HG02970 (cell line): ENCODE data around the gene RNF121.
"Not testable (repeated sequence)": the region's sequence is repeated elsewhere in the genome, so short reads cannot be mapped to it uniquely, and the experiment has no call there.

Experiments
- ATAC-seq: cut with Tn5 transposase; IDR thresholded peaks from one replicate; pipeline ENCODE4 v1.9.1; 2021; ENCODE audit warnings: mild to moderate bottlenecking, moderate library complexity, moderate number of reproducible peaks; ENCODE audit not compliant: unreplicated experiment, low FRiP score

RNF121 gene

DNA sequence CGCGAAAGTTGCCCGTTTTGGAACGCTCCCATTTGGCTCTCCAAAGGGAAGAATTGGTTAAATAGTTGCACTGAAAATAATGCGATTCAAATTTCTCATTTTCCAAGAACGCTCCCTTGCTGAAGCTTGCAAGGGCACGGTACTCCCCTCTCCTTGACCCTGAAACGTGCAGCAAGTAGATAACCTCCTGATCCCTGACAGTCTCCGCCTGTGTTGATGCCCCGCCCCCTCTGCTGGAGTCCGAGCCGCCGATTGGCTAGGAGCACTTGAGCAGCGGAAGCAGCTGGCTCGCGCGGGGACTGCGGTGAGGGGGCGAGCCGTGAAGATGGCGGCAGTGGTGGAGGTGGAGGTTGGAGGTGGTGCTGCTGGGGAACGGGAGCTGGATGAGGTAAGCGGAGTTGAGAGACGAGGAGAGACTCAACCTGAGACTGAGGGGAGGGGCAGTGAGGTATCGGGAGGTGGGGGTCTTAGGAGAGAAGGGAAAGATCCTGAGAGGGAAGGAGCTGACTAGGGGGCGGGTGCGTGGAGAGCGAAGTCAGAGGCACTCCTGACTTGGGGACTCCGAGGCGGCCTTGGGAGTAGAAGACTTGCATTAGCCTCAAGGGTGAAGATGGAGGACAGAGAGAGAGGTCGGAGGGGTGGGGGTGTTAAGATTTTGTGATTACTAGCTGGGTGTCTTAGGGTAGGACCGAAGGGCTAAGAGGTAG, at the start of gene RNF121:
TSS of gene RNF121 (plus strand) at position 310 of the 707 bp plus-strand sequence. CDS start at position 326, 16 bp downstream.
- ATAC-seq: peak; percentile 71

DNA sequence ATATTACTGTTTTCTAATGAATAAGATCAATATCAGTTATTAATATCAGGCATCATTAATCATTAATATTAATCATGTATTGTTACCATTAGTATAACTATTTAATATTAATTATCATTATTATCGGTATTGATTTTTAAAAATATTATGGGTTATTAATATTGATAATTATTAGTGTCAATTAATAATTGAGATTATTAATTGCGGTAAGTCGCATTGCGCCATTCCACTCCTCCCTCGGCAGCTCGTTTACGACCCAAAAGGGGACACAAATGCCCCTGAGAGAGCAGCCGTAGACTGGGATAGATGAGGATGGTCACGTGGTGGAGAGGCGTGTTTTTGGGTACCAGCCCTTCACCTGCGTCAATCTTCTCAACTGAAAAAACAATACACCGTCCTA, 43.0 kb upstream of the RNF121 start:
- ATAC-seq: not testable (repeated sequence)

DNA sequence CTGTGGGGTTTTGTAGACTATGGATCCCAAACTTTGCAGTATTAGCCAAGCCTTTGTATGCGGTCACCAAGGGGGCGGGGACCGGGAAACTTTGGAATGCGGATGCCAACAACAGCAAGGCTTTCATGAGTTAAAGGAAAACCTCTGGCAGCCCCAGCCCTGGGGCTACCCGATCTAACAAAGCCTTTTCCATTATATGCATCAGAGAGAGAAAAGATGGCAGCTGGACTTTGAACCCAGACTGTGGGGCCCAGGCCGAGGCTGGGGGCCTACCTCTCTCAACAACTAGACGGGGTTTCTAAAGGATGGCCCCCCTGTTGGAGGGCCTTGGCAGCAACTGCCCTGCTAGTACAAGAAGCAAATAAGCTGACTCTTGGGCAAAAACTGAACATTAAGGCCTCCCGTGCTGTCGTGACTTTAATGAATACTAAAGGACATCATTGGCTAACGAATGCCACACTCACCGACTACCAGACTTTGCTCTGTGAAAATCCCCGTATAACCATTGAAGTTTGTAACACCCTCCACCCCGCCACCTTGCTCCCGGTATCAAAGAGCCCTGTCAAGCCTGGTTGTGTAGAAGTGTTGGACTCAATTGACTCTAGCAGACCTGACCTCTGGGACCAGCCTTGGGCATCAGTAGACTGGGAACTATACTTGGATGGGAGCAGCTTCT, 40.4 kb upstream of the RNF121 start:
- not testable (repeated sequence) for ATAC-seq

DNA sequence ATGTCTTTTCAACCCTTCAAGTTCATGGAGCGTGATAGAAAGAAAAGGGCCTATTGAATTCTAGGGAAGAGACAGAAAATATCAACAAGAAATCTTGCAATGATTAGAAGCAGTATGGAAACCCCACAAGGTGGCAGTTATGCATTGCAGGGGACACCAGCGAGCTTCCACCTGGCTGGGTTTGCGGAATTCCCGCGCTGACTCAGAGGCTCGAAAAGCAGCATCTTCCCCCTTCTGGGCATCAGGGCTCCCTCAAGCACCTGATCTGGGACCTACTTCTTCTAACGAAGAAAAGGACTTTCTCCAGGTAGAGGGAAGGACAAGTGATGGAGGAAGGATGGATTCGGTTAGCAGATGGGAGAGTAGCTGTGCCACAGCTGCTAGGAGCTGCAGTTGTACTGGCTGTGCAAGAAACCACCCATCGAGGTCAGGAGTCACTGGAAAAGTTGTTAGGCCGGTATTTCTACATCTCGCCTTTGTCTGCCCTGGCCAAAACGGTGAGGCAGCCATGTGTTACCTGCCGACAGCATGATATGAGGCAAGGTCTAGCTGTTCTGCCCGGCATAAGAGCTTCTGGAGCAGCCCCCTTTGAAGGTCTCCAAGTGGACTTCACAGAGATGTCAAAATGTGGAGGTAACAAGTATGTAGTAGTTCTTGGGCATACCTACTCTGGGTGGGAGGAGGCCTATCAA, 39.5 kb upstream of the RNF121 start:
- ATAC-seq: not testable (repeated sequence)

DNA sequence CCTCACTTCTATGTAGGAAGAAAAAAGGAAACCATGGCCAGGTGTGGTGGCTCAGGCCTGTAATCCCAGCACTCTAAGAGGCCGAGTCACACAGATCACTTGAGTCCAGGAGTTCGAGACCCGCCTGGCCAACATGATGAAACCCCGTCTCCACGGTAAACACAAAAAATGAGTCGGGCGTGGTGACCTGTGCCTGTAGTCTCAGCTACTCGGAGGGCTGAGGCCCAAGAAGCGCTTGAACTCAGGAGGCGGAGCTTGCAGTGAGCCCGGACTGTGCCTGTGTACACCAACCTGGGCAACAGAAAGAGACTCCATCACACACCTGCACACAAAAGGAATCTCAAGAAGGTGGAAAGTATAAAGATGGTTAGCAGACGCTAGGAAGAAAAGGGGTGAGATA, 32.9 kb upstream of the RNF121 start:
- ATAC-seq: no peak

DNA sequence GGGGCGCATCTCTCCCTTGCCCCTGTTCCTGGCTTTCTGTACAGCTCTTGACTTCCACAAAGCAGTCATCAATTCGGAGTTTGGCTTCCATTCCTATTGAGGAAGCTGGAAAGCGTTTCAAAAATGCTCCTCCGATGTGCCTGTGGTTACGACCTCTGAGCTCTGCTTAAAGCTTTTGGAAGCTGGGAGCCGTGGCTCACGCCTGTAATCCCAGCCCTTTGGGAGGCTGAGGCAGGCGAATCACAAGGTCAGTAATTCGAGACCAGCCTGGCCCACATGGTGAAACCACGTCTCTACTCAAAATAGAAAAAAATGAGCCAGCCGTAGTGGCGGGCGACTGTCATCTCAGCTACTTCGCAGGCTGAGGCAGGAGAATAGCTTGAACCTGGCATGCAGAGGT, 27.7 kb upstream of the RNF121 start:
- ATAC-seq: not testable (repeated sequence)

DNA sequence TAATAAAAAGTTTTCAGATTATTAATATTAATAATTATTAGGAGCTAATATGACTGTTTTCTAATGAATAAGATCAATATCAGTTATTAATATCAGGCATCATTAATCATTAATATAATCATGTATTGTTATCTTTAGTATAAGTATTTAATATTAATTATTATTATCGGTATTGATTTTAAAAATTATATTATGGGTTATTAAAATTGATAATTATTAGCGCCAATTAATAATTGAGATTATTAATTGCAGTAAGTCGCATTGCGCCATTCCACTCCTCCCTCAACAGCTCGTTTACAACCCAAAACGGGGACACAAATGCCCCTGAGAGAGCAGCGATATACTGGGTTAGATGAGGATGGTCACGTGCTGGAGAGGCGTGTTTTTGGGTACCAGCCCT, 20.6 kb upstream of the RNF121 start:
- ATAC-seq: no peak

DNA sequence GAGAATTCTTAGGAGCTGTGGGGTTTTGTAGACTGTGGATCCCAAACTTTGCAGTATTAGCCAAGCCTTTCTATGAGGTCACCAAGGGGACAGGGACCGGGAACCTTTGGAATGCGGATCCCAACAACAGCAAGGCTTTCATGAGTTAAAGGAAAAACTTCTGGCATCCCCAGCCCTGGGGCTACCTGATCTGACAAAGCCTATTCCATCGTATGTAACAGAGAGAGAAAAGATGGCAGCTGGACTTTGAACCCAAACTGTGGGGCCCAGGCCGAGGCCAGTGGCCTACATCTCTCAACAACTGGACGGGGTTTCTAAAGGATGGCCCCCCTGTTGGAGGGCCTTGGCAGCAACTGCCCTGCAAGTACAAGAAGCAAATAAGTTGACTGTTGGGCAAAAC, 18.1 kb upstream of the RNF121 start:
- not testable (repeated sequence) for ATAC-seq

DNA sequence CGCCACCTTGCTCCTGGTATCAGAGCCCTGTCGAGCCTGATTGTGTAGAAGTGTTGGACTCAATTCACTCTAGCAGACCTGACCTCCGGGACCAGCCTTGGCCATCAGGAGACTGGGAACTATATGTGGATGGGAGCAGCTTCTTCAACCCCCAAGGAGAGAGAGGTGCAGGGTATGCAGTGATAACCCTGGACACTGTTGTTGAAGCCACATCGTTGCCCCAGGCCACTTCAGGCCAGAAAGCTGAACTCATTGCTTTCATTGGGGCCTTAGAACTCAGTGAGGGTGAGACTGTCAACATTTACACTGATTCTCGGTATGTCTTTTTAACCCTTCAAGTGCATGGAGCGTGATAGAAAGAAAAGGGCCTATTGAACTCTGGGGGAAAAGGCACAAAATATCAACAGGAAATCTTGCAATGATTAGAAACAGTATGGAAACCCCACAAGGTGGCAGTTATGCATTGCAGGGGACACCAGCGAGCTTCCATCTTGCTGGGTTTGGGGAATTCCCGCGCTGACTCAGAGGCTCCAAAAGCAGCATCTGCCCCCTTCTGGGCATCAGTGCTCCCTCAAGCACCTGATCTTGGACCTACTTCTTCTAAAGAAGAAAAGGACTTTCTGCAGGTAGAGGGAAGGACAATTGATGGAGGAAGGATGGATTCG, 17.4 kb upstream of the RNF121 start:
- ATAC-seq: not testable (repeated sequence)

DNA sequence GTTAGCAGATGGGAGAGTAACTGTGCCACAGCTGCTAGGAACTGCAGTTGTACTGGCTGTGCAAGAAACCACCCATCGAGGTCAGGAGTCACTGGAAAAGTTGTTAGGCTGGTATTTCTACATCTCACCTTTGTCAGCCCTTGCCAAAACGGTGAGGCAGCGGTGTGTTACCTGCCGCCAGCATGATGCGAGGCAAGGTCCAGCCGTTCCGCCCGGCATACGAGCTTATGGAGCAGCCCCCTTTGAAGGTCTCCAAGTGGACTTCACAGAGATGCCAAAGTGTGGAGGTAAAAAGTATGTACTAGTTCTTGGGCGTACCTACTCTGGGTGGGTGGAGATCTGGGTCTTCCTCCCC, 16.9 kb upstream of the RNF121 start:
- not testable (repeated sequence) for ATAC-seq

DNA sequence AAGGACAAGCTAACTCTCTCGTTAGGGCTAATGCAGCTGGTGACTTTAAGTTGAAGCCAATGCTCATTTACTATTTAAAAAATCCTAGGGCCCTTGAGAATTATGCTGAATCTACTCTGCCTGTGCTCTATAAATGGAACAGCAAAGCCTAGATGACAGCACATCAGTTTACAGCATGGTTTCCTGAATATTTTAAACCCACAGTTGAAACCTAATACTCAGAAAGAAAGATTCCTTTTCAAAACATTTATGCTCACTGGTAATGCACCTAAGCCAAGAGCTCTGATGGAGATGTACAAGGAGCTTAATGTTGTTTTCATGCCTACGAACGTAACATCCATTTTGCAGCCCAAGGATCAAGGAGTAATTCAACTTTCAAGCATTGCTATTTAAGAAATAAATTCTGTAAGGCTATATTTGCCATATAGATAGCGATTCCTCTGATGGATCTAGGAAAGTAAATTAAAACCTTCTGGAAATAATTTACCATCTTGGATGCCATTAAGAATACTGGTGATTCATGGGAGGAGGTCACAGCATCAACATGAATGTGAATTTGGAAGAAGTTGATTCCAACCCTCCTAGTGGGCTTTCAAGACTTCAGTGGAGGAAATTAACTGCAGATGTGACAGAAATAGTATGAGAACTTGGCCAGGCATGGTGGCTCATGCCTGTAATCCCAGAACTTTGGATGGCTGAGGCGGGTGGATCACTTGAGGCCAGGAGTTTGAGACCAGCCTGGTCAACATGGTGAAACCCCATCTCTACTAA, 14.9 kb upstream of the RNF121 start:
- no peak for ATAC-seq

DNA sequence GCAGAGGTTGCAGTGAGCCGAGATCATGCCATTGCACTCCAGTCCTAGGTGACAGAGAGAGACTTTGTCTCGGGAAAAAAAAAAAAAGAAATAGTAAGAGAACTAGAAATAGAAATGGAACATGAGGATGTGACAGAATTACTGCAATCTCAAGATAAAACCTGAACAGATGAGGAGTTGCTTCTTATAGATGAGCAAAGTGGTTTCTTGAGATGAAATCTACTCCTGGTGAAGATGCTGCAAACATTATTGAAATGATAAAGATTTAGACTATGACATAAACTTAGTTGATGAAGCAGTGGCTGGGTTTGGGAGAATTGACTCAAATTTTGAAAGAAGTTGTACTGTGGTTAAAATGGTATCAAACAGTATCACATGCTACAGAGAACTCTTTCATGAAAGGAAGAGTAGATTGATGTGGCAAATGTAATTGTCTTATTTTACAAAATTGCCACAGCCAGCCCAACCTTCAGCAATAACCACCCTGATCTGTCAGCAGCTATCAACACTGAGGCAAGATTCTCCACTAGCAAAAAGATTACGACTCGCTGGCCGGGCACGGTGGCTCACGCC, 14.1 kb upstream of the RNF121 start:
- ATAC-seq: no peak

DNA sequence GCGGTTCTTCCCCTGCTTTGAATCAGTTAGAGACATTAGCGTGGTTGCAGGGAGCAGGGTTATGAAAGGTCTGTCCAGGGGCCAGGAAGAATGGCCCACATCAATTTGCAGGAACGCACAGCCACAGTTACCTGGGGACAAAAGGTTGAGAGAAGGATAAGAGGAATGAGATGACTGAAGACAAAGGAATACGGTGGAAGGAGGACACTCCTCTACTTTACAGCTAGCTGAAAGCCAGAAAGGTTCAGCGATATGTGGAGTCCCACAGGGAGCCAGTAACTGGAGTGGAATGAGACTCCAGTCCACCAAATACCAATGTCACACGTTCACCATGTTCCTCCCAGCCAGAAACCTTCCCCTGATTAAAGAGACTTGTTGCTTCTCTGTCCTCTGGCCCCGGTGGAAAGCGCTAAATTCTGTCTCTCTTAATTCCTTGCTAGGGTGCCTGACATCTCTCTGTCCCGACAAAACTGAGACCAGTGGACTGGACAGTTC, 11.2 kb upstream of the RNF121 start:
- no peak for ATAC-seq

DNA sequence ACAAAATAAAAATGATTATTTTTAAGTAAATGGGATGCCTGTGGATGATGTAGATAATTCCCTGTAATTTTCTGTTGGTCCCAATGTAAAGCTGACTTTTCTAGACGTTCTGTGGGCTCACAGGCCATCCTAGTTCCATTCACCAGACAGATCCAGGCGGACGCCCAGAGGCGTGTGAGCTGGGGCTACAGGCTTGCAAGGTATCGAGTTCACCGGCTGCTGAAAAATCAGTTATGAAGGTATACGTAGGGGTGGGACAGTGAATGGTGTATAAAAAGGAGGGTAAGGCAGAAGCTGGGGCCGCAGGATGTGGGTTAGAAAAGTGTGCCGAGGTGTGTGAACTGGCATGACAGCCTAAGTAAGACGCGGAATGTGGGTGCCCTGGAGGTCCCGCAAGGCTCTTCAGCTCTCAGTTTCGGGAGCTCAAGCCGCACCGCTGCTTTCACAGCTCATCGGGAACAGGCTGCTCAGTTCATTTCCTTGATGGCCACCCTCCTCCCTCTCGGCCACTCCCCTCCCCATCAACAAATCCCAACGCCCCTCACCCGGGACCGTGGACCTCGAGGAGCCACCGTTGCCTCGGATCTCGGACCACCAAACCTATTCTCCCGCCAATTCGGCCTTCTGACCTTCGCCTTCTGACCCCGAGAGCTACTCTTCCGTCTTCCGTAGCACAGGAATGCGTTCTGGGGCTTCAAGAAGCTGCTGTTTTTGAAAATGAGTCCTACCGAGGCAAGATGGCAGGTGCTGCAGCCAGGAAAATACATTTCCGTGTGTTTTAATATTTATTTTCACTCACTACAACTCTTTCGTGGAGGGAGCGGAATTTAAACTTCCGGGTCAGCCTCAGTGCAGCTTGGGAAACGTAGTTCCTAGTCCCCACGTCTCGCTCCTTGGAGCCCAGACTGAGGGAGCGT, 768 bp upstream of the RNF121 start, which contains the start of gene XNDC1N:
TSS of gene XNDC1N (minus strand) at position 775 of the 917 bp plus-strand sequence. CDS start 5,241 bp downstream, outside the sequence.
- ATAC-seq: peak; percentile 64

DNA sequence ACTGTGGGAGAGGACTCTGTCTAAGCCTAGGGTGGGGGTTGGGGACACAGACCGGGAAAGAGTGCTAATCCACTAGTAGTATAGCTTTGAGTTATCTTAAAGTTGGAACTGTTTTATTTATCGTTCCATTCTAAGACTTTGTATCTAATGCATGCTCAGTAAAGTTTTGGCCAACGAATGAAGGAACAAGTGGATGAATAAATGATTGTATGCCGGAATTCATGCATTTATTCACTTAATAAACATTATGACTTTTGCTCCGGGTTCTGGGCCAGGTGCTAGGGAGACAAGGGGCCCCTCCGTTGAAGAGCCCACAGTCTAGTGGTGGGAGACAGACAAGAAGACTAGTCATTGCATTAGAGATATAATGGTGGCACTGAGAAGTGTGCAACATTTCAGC, 645 bp downstream of the RNF121 start:
- no peak for ATAC-seq

DNA sequence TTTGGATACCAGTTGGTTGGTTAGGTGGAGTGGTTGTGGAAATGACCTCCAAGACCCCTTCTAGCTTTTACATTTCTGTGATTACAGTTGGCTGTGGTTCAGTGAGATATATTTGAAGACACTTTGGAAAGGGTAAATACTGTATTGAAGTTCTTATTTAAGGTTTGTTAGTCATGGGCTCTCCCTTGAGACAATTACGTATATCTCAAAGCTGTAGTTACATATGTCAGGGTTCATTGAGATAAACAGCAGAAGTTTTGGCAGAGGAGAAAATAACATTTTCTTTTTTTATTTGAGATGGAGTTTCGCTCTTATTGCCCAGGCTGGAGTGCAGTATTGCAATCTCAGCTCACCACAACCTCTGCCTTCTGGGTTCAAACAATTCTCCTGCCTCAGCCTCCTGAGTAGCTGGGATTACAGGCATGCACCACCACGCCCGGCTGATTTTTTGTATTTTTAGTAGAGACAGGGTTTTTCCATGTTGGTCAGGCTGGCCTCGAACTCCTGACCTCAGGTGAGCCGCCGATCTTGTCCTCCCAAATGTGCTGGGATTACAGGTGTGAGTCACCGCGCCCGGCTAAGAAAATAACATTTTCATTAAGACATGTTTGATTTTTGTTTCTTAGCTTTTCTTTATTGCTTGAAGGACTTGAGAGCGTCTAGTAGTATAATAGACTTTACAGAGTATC, 1.9 kb downstream of the RNF121 start:
- ATAC-seq: no peak

DNA sequence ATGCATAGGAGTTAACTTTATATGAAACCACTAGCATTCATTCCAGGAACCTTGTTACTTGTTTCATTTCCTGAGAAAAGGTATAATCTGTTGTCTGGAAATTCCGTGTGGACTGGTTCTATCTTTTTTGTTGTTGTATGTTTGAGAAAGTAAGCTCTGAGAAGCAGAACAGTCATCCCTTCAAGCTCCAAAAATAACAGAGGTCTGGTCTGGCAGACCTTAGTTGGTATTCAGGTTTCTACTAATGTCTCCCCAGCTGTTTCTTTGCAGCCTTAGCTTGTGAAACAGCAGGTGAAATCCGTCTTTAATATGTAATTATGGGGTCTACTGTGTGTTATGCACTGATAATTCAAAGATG, 2.4 kb downstream of the RNF121 start:
- ATAC-seq: no peak
